ENCODE measurements around the gene POMZP3.
A peak's percentile ranks its signal among the peaks of the same experiment; 100 is the strongest.
"Not testable (repeated sequence)": the region's sequence is repeated elsewhere in the genome, so short reads cannot be mapped to it uniquely, and the experiment has no call there.

POMZP3 gene

DNA sequence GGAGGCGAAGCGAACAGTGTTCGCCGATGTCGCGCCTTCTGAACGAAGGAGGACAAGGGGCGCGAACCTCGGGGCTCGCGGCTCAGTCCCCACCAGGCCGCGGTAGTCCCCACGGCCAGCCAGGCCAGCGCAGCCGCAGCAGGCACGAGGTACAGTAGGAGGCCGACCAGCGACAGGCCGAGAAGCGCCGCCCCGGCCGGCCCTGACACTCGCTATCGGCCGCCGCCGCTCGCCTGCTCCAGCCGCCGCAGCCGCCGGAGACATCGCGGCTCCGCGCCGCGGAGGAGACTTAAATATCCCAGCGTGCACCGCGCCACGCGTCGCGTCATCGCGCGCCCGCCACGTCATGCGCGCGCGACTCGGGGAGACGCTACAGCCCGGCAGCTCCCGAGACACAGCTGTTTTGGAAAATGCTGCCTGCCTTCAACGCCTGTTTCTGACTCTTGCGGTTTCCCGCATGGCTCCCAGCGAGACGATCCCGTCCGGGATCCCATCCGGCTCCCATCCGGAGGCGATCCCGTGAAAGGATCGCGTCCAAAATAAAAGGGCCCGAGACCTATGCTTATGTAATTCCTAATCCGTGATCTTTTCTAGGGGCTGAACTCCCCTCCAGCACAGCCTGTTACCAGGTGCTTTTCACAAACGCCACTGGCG is at the start of gene POMZP3:
POMZP3 (minus strand) TSS at position 291 of the 654 bp plus-strand sequence. CDS start 1,215 bp downstream, outside the sequence.
- not testable (repeated sequence) for H3K27ac ChIP-seq (ENCODE audit: low read depth, low read length); H3K27me3 ChIP-seq (ENCODE audit: low read length); H3K9me3 ChIP-seq (ENCODE audit: insufficient read depth, low read length); H4K20me1 ChIP-seq (ENCODE audit: low read depth, low read length); H3K9me2 ChIP-seq (replicated peaks; ENCODE audit: insufficient read depth, low read length); H3F3A ChIP-seq (ENCODE audit: insufficient read depth); H3K79me2 ChIP-seq (ENCODE audit: insufficient read depth, low read length); H3K36me3 ChIP-seq (ENCODE audit: low read length)
- peak within 1 kb of the TSS; percentile 82 for H3K4me2 ChIP-seq (ENCODE audit: low read depth, low read length, poor library complexity, severe bottlenecking)
- H3K9ac ChIP-seq (ENCODE audit: low read length) = peak within 1 kb of the TSS; percentile 67
- H2AFZ ChIP-seq (ENCODE audit: low read depth, low read length, severe bottlenecking) = peak within 1 kb of the TSS; percentile 64
- peak within 1 kb of the TSS; percentile 75 for H3K4me3 ChIP-seq (ENCODE audit: insufficient read depth, low read length, poor library complexity, severe bottlenecking)

DNA sequence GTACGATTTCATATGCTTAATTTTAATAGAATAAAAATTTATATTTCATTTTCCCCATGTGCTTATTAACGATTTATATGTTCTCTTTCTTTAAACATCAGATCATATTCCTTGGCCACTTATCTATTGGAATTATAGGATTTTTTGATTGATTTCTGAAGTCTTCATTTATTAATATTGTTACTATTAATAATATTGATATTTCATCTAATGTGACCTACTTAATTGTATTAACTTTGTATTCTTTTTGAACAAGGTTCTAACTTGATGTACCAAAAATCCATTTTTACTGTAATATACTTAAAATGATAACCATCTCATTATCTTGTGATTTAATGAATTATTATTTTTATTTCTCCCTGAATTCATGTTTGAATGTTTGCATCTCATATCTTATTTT is 48.7 kb upstream of the POMZP3 start:
- not testable (repeated sequence) for H3K9ac ChIP-seq (ENCODE audit: low read length); H4K20me1 ChIP-seq (ENCODE audit: low read depth, low read length); H3K27me3 ChIP-seq (ENCODE audit: low read length); H2AFZ ChIP-seq (ENCODE audit: low read depth, low read length, severe bottlenecking); H3K9me3 ChIP-seq (ENCODE audit: insufficient read depth, low read length); H3F3A ChIP-seq (ENCODE audit: insufficient read depth); H3K4me2 ChIP-seq (ENCODE audit: low read depth, low read length, poor library complexity, severe bottlenecking); H3K79me2 ChIP-seq (ENCODE audit: insufficient read depth, low read length); H3K27ac ChIP-seq (ENCODE audit: low read depth, low read length); H3K9me2 ChIP-seq (replicated peaks; ENCODE audit: insufficient read depth, low read length); H3K36me3 ChIP-seq (ENCODE audit: low read length); H3K4me3 ChIP-seq (ENCODE audit: insufficient read depth, low read length, poor library complexity, severe bottlenecking)

DNA sequence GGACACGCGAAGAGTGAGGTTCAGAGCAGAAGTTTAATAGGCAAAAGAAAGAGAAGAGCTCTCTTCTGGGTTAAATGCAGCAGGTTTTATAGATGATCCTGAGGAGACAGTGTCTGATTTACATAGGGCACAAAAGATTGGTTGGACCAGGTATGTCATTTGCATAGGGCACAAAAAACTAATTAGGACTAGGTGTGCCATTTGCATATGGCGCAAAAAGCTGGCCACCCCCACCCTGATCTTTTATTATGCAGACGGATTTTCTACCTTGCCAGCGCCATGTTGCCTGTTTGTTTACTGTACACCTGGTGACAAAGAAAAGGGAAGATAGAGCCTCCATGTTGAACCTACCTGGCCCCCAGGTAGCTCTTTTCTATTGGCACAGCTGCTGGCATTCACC is 46.3 kb upstream of the POMZP3 start:
- H3K4me3 ChIP-seq (ENCODE audit: insufficient read depth, low read length, poor library complexity, severe bottlenecking); H3K27ac ChIP-seq (ENCODE audit: low read depth, low read length); H3K9ac ChIP-seq (ENCODE audit: low read length); H2AFZ ChIP-seq (ENCODE audit: low read depth, low read length, severe bottlenecking); H3K9me2 ChIP-seq (replicated peaks; ENCODE audit: insufficient read depth, low read length); H3K36me3 ChIP-seq (ENCODE audit: low read length); H3K9me3 ChIP-seq (ENCODE audit: insufficient read depth, low read length); H3K27me3 ChIP-seq (ENCODE audit: low read length); H4K20me1 ChIP-seq (ENCODE audit: low read depth, low read length); H3K4me2 ChIP-seq (ENCODE audit: low read depth, low read length, poor library complexity, severe bottlenecking); H3F3A ChIP-seq (ENCODE audit: insufficient read depth); H3K79me2 ChIP-seq (ENCODE audit: insufficient read depth, low read length): not testable (repeated sequence)

DNA sequence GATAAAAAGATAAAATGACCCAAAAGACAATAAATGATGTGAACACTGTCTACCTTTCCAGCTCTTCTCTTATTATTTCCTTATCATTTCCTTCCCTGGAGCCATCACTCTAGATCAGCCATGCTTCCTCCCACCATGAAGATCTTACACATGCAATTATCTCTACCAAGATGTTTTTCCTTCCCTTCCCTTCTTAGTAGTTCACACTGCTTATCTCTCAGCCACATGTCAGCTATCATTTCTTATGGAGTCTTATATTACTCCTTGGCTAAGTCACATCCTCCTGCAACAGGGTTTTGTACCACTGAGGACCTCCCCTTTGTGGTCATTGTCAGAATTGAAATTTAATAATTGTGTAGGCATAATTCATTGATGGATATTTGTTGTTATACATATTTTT is 32.1 kb upstream of the POMZP3 start:
- not testable (repeated sequence) for H3K9me3 ChIP-seq (ENCODE audit: insufficient read depth, low read length); H2AFZ ChIP-seq (ENCODE audit: low read depth, low read length, severe bottlenecking); H3K9ac ChIP-seq (ENCODE audit: low read length); H3K4me3 ChIP-seq (ENCODE audit: insufficient read depth, low read length, poor library complexity, severe bottlenecking); H3K36me3 ChIP-seq (ENCODE audit: low read length); H3K27ac ChIP-seq (ENCODE audit: low read depth, low read length); H3K9me2 ChIP-seq (replicated peaks; ENCODE audit: insufficient read depth, low read length); H3K27me3 ChIP-seq (ENCODE audit: low read length); H3F3A ChIP-seq (ENCODE audit: insufficient read depth); H3K4me2 ChIP-seq (ENCODE audit: low read depth, low read length, poor library complexity, severe bottlenecking); H3K79me2 ChIP-seq (ENCODE audit: insufficient read depth, low read length); H4K20me1 ChIP-seq (ENCODE audit: low read depth, low read length)

DNA sequence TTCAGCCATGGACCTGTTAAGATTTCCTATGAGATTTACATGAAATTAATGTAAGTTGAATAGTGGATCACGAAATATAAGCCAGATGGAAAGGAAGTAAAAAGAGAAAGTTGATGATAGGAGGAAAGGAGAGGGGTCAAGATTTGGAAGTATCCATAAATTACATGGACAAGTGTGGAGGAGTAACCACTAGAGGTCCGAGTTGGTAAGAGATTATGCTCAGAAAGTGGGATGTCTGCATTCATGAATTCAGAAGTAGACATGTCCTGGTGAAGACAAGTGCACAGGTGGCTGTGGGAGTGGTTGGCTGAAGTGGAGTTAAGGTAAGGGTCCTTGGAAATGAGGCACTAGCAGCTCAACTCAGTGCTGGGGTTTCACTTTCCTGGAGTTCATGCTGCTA is 29.3 kb upstream of the POMZP3 start:
- H3K27me3 ChIP-seq (ENCODE audit: low read length); H3K9ac ChIP-seq (ENCODE audit: low read length); H3K9me3 ChIP-seq (ENCODE audit: insufficient read depth, low read length); H4K20me1 ChIP-seq (ENCODE audit: low read depth, low read length); H3K4me2 ChIP-seq (ENCODE audit: low read depth, low read length, poor library complexity, severe bottlenecking); H3K27ac ChIP-seq (ENCODE audit: low read depth, low read length); H3K79me2 ChIP-seq (ENCODE audit: insufficient read depth, low read length); H3K9me2 ChIP-seq (replicated peaks; ENCODE audit: insufficient read depth, low read length); H3F3A ChIP-seq (ENCODE audit: insufficient read depth); H3K4me3 ChIP-seq (ENCODE audit: insufficient read depth, low read length, poor library complexity, severe bottlenecking); H2AFZ ChIP-seq (ENCODE audit: low read depth, low read length, severe bottlenecking); H3K36me3 ChIP-seq (ENCODE audit: low read length): not testable (repeated sequence)

DNA sequence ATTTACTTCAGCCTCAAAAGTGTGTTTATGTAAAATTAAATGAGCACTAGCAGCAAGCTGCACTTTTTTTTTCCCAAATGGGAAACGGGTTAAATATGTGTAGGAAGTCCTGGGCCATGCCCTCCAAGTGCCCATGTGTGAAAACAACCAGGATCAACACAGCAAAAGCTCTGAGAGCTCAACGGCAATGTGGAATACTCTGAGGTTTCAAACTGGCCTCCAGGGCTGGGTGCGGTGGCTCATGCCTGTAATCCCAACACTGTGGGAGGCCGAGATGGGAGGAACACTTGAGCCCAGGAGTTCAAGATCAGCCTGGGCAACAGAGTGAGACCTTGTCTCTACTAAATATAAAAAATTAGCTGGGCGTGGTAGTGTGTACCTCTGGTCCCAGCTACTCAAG is 15.5 kb upstream of the POMZP3 start:
- not testable (repeated sequence) for H4K20me1 ChIP-seq (ENCODE audit: low read depth, low read length); H3K27ac ChIP-seq (ENCODE audit: low read depth, low read length); H3K4me3 ChIP-seq (ENCODE audit: insufficient read depth, low read length, poor library complexity, severe bottlenecking); H3K9me3 ChIP-seq (ENCODE audit: insufficient read depth, low read length); H3F3A ChIP-seq (ENCODE audit: insufficient read depth); H3K79me2 ChIP-seq (ENCODE audit: insufficient read depth, low read length); H3K27me3 ChIP-seq (ENCODE audit: low read length); H2AFZ ChIP-seq (ENCODE audit: low read depth, low read length, severe bottlenecking); H3K4me2 ChIP-seq (ENCODE audit: low read depth, low read length, poor library complexity, severe bottlenecking); H3K9me2 ChIP-seq (replicated peaks; ENCODE audit: insufficient read depth, low read length); H3K9ac ChIP-seq (ENCODE audit: low read length); H3K36me3 ChIP-seq (ENCODE audit: low read length)

DNA sequence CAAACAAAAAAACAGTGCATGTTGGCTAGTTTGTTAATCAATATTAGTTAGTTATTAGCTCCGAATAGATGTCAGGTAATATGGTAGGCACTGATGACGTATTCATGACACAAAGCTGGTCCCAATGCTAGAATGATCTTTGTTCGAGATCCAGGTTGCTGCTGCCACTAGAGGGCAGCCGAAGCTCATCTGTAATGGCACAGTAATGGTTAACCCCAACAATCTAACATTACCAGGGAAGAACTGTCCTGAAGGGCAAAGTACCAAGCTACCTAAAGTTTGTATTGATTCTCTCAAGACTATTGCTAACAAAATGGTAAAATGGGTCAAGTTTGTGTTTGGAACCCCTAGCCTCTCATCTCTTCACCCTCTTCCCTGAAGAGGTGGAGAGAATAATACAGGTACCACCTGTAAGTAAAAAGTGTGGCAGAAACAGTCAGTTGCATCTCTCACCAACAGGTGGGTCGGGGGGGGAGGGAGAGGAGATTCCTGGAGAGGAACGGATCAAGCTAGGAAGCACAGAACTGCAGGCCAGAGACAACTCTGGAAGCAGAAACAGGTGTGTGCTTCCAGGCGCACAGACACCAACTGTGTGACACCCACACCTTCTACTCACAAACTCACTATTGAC is 10.1 kb upstream of the POMZP3 start:
- H3F3A ChIP-seq (ENCODE audit: insufficient read depth); H3K4me2 ChIP-seq (ENCODE audit: low read depth, low read length, poor library complexity, severe bottlenecking); H4K20me1 ChIP-seq (ENCODE audit: low read depth, low read length); H3K27me3 ChIP-seq (ENCODE audit: low read length); H3K27ac ChIP-seq (ENCODE audit: low read depth, low read length); H3K36me3 ChIP-seq (ENCODE audit: low read length); H3K9me3 ChIP-seq (ENCODE audit: insufficient read depth, low read length); H3K79me2 ChIP-seq (ENCODE audit: insufficient read depth, low read length); H3K9me2 ChIP-seq (replicated peaks; ENCODE audit: insufficient read depth, low read length); H2AFZ ChIP-seq (ENCODE audit: low read depth, low read length, severe bottlenecking); H3K9ac ChIP-seq (ENCODE audit: low read length); H3K4me3 ChIP-seq (ENCODE audit: insufficient read depth, low read length, poor library complexity, severe bottlenecking): not testable (repeated sequence)

DNA sequence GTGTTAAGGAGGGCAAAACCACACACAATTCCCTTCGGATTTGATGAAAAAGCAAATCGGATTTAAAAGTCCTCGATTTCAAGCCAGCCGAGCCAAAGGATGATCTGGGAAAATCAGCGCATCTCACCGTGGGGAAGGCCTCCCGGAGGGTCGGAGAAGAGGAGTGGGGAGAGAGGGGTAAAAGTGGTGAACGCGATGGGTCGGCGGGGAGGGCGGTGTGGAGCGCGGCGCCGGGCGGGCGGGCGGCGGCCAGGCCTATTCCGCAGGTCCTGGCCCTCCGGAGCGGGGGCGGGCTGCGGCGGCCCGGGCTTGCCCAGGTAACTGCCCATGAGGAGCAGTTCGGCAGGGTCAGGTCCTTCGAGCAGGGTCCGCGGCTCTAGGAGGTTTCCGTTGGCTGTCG is 498 bp downstream of the POMZP3 start:
- not testable (repeated sequence) for H3K27ac ChIP-seq (ENCODE audit: low read depth, low read length); H3F3A ChIP-seq (ENCODE audit: insufficient read depth); H3K27me3 ChIP-seq (ENCODE audit: low read length); H4K20me1 ChIP-seq (ENCODE audit: low read depth, low read length); H3K36me3 ChIP-seq (ENCODE audit: low read length); H3K9me3 ChIP-seq (ENCODE audit: insufficient read depth, low read length); H2AFZ ChIP-seq (ENCODE audit: low read depth, low read length, severe bottlenecking); H3K79me2 ChIP-seq (ENCODE audit: insufficient read depth, low read length); H3K9me2 ChIP-seq (replicated peaks; ENCODE audit: insufficient read depth, low read length)
- Histone ChIP-seq H3K9ac (ENCODE audit: low read length) (peak overlapping the region; percentile 67), H3K4me3 (ENCODE audit: insufficient read depth, low read length, poor library complexity, severe bottlenecking) (peak overlapping the region; percentile 75), H3K4me2 (ENCODE audit: low read depth, low read length, poor library complexity, severe bottlenecking) (peak overlapping the region; percentile 82)

Measured in SU-DHL-6 (cell line).